Right lobe of liver (tissue), 4 donors: ENCODE measurements around the gene NKAIN2.

Experiments
- CTCF ChIP-seq, 4 donors: fragments of 200-600 bp in 3 of 4; fragments of 450-650 bp in 1 of 4; IDR thresholded peaks; one replicate each; pipeline versions ENCODE4 v1.5.1 to v1.8.0; 2016 to 2022; ENCODE audit warnings: antibody characterized with exemption in 4 of 4, mild to moderate bottlenecking in 2 of 4
- POLR2A ChIP-seq: fragments of 450-650 bp; IDR thresholded peaks from one replicate; pipeline ENCODE4 v1.6.1; 2017; ENCODE audit warnings: antibody characterized with exemption, mild to moderate bottlenecking
- donor health status: DM: no; HTN: no; CAD: no.
- donor health status: DM: no; HTN: no; CAD: no.
- donor health status: DM: no; HTN: yes; CAD: no.

GRCh38 chr6:124622351-124622750, 818.7 kb downstream of the NKAIN2 start:
- TF ChIP-seq CTCF (IDR thresholded peaks at IDR 0.05) (no peak), POLR2A (no peak)
